HepG2 (cell line): ENCODE data around the gene ORC1.

Source experiments
- TAF1 ChIP-seq: sonication (generic); formaldehyde crosslinking; IDR thresholded peaks from 2 replicates; pipeline ENCODE4 v1.4.0; 2020; ENCODE audit warnings: missing genetic modification reagents
- ZNF614 ChIP-seq: IDR thresholded peaks from 2 replicates; pipeline ENCODE4 v1.6.1; 2018; ENCODE audit warnings: missing biosample characterization, missing genetic modification reagents, inconsistent platforms, borderline replicate concordance
- TF ChIP-seq, protein P1 (sequence below): sonication (generic); formaldehyde crosslinking; IDR thresholded peaks from 2 replicates; pipeline ENCODE4 v1.5.0; 2020; ENCODE audit warnings: mild to moderate bottlenecking, missing genetic modification reagents, moderate library complexity

- TF ChIP-seq ZNF614 (CRISPR knock-in tag) = no peak
- TF ChIP-seq, protein P1, sequence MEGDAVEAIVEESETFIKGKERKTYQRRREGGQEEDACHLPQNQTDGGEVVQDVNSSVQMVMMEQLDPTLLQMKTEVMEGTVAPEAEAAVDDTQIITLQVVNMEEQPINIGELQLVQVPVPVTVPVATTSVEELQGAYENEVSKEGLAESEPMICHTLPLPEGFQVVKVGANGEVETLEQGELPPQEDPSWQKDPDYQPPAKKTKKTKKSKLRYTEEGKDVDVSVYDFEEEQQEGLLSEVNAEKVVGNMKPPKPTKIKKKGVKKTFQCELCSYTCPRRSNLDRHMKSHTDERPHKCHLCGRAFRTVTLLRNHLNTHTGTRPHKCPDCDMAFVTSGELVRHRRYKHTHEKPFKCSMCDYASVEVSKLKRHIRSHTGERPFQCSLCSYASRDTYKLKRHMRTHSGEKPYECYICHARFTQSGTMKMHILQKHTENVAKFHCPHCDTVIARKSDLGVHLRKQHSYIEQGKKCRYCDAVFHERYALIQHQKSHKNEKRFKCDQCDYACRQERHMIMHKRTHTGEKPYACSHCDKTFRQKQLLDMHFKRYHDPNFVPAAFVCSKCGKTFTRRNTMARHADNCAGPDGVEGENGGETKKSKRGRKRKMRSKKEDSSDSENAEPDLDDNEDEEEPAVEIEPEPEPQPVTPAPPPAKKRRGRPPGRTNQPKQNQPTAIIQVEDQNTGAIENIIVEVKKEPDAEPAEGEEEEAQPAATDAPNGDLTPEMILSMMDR (CRISPR knock-in tag) = peak; percentile 66
- TF ChIP-seq TAF1 (CRISPR knock-in tag) = no peak
These were observed 55.4 kb downstream of the ORC1 start for GRCh38 chr1:52348704-52349300.
